Breast epithelium (tissue), 4 donors: ENCODE data around the gene FBXL4. TPM values are rescaled to one million over a fixed set of nuclear protein-coding genes. Genes with fewer than 3 reads are reported as not detected.

Experiments
- DNase-seq, 2 donors: peaks; one replicate each; pipeline ENCODE4 v3.0.0-alpha.2; 2019; ENCODE audit warnings: low spot score in 2 of 2
- H3K27ac ChIP-seq, 2 donors: fragments of 200-600 bp; sonication (generic) in 1 of 2; one replicate each; pipeline ENCODE4 v1.5.1; 2016 to 2019; ENCODE audit warnings: mild to moderate bottlenecking in 1 of 2
- H3K27me3 ChIP-seq, 2 donors: fragments of 200-600 bp; sonication (generic) in 1 of 2; one replicate each; pipeline versions ENCODE4 v1.5.1 to v1.6.0; 2017 to 2019; ENCODE audit warnings: control low read depth in 1 of 2, mild to moderate bottlenecking in 1 of 2
- H3K36me3 ChIP-seq: fragments of 200-600 bp; one replicate; pipeline ENCODE4 v1.5.1; 2019
- H3K4me1 ChIP-seq, 2 donors: fragments of 200-600 bp; sonication (generic); one replicate each; pipeline ENCODE4 v1.5.1; 2016 to 2019; ENCODE audit warnings: control low read depth in 1 of 2
- H3K4me3 ChIP-seq, 3 donors: fragments of 200-600 bp; sonication (generic); 1 replicate in 2 of 3; 2 replicates in 1 of 3; pipeline ENCODE4 v1.5.1; 2016 to 2019; ENCODE audit warnings: mild to moderate bottlenecking in 3 of 3, moderate library complexity in 2 of 3
- H3K9me3 ChIP-seq, 2 donors: fragments of 200-600 bp; sonication (generic) in 1 of 2; one replicate each; pipeline ENCODE4 v1.5.1; 2016 to 2019; ENCODE audit warnings: control low read depth in 1 of 2
- POLR2A ChIP-seq: fragments of 450-650 bp; IDR thresholded peaks from one replicate; pipeline ENCODE4 v1.6.1; 2016; ENCODE audit warnings: antibody characterized with exemption, mild to moderate bottlenecking, moderate library complexity
- POLR2AphosphoS5 ChIP-seq, 3 donors: sonication (generic); formaldehyde crosslinking; IDR thresholded peaks; one replicate each; pipeline ENCODE4 v1.6.1; 2017; ENCODE audit warnings: antibody characterized with exemption in 3 of 3
- intact Hi-C: fragments of 100-400 bp; cut with DNase I; formaldehyde crosslinking; loops from one replicate; pipeline ENCODE4 v1.15.1; 2023; ENCODE audit warnings: low total_unique reads
- total RNA-seq, 3 donors: library from RNA; depleted of rRNA; stranded (reverse); fragments of >200 nt; gene quantifications; one replicate each; pipeline ENCODE4 v1.1.0, GENCODE V29; 2016
- TF ChIP-seq, protein P1 (sequence below), 3 donors: fragments of 450-650 bp; IDR thresholded peaks; one replicate each; pipeline ENCODE4 v1.5.1; 2016 to 2017; ENCODE audit warnings: antibody characterized with exemption in 3 of 3, mild to moderate bottlenecking in 3 of 3, moderate library complexity in 3 of 3

FBXL4 gene
- total RNA-seq, 3 donors from 2014 or later = 20.6 to 39.4 (median 21.6) TPM

DNA sequence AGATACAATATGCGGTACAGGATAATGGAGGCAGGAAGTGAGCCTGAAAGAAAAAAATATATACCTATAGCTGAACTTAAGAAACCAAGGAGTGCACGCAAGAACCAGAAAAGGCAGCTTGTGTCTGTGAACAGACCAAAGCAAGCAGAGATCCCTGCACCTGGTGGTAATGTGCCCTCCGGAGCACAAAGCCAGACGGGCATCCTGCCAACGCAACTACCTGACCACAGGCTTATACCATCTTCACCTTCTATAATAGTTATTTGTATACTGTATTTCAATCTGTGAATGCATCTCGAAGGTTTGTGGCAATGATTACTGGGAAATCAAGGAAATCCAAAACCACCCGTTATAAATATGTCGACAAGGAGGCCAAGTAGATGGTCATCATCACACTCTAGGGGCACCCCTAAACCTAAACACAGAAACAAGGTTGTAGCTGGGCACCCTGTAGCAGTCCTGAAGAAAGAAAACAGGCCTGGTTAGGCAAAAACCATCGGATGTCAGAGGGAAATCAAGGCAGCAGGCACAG is 801 bp downstream of the FBXL4 start:
- Histone ChIP-seq H3K27me3 (no peaks in the 10 kb centered on the region), H3K27ac (peak overlapping the region; percentile 87), H3K9me3 (no peaks in the 10 kb centered on the region), H3K36me3 (no peaks in the 10 kb centered on the region), H3K4me1 (no peaks in the 10 kb centered on the region), H3K4me3 (peak overlapping the region; percentile 81 to 94 (median 91))
- TF ChIP-seq POLR2A (no peak), POLR2AphosphoS5 (IDR thresholded peaks at IDR 0.05) (no peak)
- TF ChIP-seq, protein P1, sequence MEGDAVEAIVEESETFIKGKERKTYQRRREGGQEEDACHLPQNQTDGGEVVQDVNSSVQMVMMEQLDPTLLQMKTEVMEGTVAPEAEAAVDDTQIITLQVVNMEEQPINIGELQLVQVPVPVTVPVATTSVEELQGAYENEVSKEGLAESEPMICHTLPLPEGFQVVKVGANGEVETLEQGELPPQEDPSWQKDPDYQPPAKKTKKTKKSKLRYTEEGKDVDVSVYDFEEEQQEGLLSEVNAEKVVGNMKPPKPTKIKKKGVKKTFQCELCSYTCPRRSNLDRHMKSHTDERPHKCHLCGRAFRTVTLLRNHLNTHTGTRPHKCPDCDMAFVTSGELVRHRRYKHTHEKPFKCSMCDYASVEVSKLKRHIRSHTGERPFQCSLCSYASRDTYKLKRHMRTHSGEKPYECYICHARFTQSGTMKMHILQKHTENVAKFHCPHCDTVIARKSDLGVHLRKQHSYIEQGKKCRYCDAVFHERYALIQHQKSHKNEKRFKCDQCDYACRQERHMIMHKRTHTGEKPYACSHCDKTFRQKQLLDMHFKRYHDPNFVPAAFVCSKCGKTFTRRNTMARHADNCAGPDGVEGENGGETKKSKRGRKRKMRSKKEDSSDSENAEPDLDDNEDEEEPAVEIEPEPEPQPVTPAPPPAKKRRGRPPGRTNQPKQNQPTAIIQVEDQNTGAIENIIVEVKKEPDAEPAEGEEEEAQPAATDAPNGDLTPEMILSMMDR (IDR thresholded peaks at IDR 0.05) = no peak
- intact Hi-C loops = no loop called here
- peak in 1 of 2 donors; percentile 23 for DNase-seq

DNA sequence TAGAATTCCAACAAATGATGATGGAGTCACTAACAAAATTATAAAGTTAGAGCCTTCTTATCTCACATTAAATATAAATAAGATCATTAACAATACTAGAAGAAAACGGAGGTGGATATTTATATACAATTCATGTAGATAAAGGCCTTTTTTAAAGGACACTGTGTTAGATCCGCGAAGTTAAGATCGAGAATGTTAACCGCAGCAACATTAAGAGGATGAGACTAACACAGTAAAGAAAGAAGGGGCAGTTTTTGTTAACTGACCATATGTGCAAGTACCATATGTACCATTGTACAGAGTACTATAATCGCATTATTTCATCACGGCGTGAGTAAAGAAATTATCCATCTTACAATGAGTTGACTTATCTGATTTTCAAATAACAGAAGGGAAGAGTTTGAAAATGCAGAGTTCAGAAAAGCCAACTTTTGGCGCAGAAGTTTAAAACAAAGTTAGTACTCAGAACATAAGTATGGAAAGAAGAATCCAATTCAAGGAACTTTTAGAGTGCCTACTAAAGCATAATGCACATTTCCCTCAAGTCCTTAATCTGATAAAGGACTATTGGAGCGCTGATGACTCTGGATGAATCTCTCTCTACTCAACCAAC is 1.4 kb downstream of the FBXL4 start:
- no peaks in the 10 kb centered on the region for H3K36me3 ChIP-seq
- H3K9me3 ChIP-seq = no peaks in the 10 kb centered on the region
- no peak for DNase-seq
- peak overlapping the region; percentile 81 to 94 (median 91) for H3K4me3 ChIP-seq
- intact Hi-C loops = no loop called here
- H3K27me3 ChIP-seq = no peaks in the 10 kb centered on the region
- TF ChIP-seq POLR2A = no peak
- TF ChIP-seq, protein P1 (IDR thresholded peaks at IDR 0.05) = no peak
- TF ChIP-seq POLR2AphosphoS5 (IDR thresholded peaks at IDR 0.05) = no peak
- H3K4me1 ChIP-seq = no peaks in the 10 kb centered on the region
- H3K27ac ChIP-seq = no peak overlapping the region

DNA sequence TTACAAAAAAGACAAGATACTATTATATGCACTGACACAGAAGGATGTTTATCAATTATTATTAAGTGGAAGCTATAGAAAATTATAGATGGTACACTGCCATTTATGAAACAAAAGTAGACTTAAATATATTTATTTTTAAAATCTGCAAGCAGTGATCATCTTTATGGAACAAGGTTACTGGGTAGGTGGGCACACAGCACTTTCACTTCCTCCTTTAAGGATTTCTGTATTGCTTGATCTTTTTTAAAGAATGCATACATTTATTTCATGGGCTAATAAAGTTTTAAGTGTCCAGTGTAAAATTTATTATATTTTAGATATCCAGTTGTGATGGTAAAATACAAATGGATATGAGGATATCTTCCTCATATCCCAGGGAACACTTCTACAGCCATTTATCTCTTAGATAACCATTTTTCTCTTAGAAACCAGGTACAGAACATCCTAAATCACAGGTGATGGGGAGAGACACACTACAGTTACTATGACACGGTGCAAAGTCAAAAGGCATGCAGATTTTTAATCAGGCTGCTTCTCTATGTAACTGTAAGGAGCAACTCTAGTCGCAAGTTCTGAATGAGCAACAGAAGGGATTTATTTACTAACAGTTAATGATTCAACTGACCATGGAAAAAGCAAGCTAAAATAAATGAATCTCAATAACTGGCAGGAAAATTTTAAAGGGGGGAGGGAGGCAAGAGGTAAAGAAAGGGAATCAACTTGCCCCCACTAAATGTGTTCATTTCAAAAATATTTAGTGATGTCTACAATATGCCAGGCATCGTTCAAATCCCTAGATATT is 2.2 kb downstream of the FBXL4 start:
- no peak for DNase-seq
- no peak overlapping the region for H3K4me3 ChIP-seq
- TF ChIP-seq, protein P1 (IDR thresholded peaks at IDR 0.05) = no peak
- no peak for TF ChIP-seq POLR2A
- no peak for TF ChIP-seq POLR2AphosphoS5 (IDR thresholded peaks at IDR 0.05)
- H3K4me1 ChIP-seq = no peaks in the 10 kb centered on the region
- H3K9me3 ChIP-seq = no peaks in the 10 kb centered on the region
- no peaks in the 10 kb centered on the region for H3K36me3 ChIP-seq
- intact Hi-C loops = no loop called here
- H3K27ac ChIP-seq = no peak overlapping the region
- no peaks in the 10 kb centered on the region for H3K27me3 ChIP-seq

DNA sequence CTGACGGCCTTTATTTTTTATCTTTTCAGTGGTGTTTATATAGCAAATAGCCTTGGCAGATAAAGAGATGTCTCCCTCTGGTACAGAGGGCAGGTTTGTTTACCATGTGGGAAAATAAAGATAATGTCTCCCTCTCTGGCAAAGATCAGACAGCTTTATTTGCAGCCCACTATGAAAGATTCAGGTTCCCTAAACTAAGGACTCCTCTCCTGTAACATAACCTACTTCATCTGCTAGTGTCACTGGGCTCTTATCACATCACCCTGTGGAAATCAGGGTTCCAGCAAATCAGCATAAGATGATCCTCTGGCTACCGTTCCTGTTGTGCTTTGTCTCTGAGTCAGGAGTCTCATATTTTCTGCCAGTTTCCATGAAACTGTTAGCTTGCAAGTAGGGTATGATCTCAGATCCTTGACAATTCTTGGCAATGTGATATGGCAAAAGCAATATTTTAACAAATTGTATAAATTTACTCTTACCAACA is 3.1 kb downstream of the FBXL4 start:
- peaks cover 3% of the 10 kb centered on the region for H3K36me3 ChIP-seq
- no peak overlapping the region for H3K27ac ChIP-seq
- DNase-seq = no peak
- peaks cover 0 to 2% of the 10 kb centered on the region in 2 donors for H3K9me3 ChIP-seq
- no peak overlapping the region for H3K4me3 ChIP-seq
- no peaks in the 10 kb centered on the region for H3K27me3 ChIP-seq
- TF ChIP-seq POLR2AphosphoS5 (IDR thresholded peaks at IDR 0.05) = no peak
- TF ChIP-seq, protein P1 (IDR thresholded peaks at IDR 0.05) = no peak
- no peak for TF ChIP-seq POLR2A
- H3K4me1 ChIP-seq = no peaks in the 10 kb centered on the region
- intact Hi-C loops = no loop called here

DNA sequence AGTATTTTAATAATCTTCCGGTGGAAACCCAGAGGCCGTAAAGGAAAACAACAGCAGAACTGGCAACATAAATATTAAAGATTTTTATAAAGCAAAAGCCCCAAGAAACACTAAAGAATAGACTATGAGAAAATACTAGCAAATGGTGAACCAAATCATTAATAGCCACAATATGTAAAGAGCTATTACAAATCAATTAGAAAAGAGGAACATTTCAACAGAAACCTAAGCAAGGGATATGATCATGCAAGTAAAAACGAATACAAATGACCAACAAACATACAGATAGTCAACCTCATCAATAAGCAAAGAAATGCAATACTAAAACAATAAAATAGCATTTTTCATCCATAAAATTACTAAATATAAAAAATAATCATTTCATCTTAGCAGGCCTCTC is 3.6 kb downstream of the FBXL4 start:
- H3K4me3 ChIP-seq = no peak overlapping the region
- no peaks in the 10 kb centered on the region for H3K27me3 ChIP-seq
- H3K9me3 ChIP-seq = peaks cover 0 to 7% of the 10 kb centered on the region in 2 donors
- no peak for DNase-seq
- H3K27ac ChIP-seq = no peak overlapping the region
- TF ChIP-seq POLR2AphosphoS5 (IDR thresholded peaks at IDR 0.05) = no peak
- TF ChIP-seq, protein P1 (IDR thresholded peaks at IDR 0.05) = no peak
- TF ChIP-seq POLR2A = no peak
- H3K4me1 ChIP-seq = no peaks in the 10 kb centered on the region
- H3K36me3 ChIP-seq = peaks cover 3% of the 10 kb centered on the region
- intact Hi-C loops = no loop called here
